ENCODE results near the gene PTPN2.

Gene PTPN2

GRCh38 chr18:12769136-12769535, 114.9 kb downstream of the PTPN2 start:
- TF ChIP-seq ZFP3 (CRISPR knock-in tag; IDR thresholded peaks at IDR 0.05) (no peak), PPARA (CRISPR knock-in tag; IDR thresholded peaks at IDR 0.05; ENCODE audit: borderline replicate concordance) (no peak), RARB (CRISPR knock-in tag; IDR thresholded peaks at IDR 0.05) (no peak), ESRRG (CRISPR knock-in tag; IDR thresholded peaks at IDR 0.05) (no peak), ARNTL (CRISPR knock-in tag; IDR thresholded peaks at IDR 0.05; ENCODE audit: borderline replicate concordance, low read depth) (no peak), ZNF70 (CRISPR knock-in tag; IDR thresholded peaks at IDR 0.05) (no peak), TCF4 (CRISPR knock-in tag; IDR thresholded peaks at IDR 0.05; ENCODE audit: borderline replicate concordance) (no peak), TOX (CRISPR knock-in tag; IDR thresholded peaks at IDR 0.05; ENCODE audit: borderline replicate concordance) (no peak)
- ATAC-seq: no peak

- ATAC-seq: peak; percentile 50
- no peak for TF ChIP-seq ZNF565 (CRISPR knock-in tag; conservative IDR thresholded peaks at IDR 0.05; ENCODE audit: low read depth)
- TF ChIP-seq, protein P1, sequence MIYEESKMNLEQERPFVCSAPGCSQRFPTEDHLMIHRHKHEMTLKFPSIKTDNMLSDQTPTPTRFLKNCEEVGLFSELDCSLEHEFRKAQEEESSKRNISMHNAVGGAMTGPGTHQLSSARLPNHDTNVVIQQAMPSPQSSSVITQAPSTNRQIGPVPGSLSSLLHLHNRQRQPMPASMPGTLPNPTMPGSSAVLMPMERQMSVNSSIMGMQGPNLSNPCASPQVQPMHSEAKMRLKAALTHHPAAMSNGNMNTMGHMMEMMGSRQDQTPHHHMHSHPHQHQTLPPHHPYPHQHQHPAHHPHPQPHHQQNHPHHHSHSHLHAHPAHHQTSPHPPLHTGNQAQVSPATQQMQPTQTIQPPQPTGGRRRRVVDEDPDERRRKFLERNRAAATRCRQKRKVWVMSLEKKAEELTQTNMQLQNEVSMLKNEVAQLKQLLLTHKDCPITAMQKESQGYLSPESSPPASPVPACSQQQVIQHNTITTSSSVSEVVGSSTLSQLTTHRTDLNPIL (CRISPR knock-in tag; IDR thresholded peaks at IDR 0.05; ENCODE audit: low read depth): no peak
- TF ChIP-seq TCF4 (CRISPR knock-in tag; IDR thresholded peaks at IDR 0.05; ENCODE audit: borderline replicate concordance): no peak
- no peak for TF ChIP-seq ARNTL (CRISPR knock-in tag; IDR thresholded peaks at IDR 0.05; ENCODE audit: borderline replicate concordance, low read depth)
- TF ChIP-seq, protein P2, sequence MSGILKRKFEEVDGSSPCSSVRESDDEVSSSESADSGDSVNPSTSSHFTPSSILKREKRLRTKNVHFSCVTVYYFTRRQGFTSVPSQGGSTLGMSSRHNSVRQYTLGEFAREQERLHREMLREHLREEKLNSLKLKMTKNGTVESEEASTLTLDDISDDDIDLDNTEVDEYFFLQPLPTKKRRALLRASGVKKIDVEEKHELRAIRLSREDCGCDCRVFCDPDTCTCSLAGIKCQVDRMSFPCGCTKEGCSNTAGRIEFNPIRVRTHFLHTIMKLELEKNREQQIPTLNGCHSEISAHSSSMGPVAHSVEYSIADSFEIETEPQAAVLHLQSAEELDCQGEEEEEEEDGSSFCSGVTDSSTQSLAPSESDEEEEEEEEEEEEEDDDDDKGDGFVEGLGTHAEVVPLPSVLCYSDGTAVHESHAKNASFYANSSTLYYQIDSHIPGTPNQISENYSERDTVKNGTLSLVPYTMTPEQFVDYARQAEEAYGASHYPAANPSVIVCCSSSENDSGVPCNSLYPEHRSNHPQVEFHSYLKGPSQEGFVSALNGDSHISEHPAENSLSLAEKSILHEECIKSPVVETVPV (CRISPR knock-in tag; IDR thresholded peaks at IDR 0.05): no peak
- TF ChIP-seq TSHZ2 (CRISPR knock-in tag; IDR thresholded peaks at IDR 0.05): no peak
- no peak for TF ChIP-seq CSDC2 (CRISPR knock-in tag; IDR thresholded peaks at IDR 0.05)
- TF ChIP-seq OSR1 (CRISPR knock-in tag; IDR thresholded peaks at IDR 0.05): no peak
- no peak for TF ChIP-seq GLIS3 (CRISPR knock-in tag; IDR thresholded peaks at IDR 0.05)
- TF ChIP-seq ISL1 (CRISPR knock-in tag; IDR thresholded peaks at IDR 0.05): no peak
- no peak for TF ChIP-seq PPARA (CRISPR knock-in tag; IDR thresholded peaks at IDR 0.05; ENCODE audit: borderline replicate concordance)
- no peak for TF ChIP-seq ESRRG (CRISPR knock-in tag; IDR thresholded peaks at IDR 0.05)
- TF ChIP-seq ZC3H10 (CRISPR knock-in tag; IDR thresholded peaks at IDR 0.05): no peak
- no peak for TF ChIP-seq ZNF8 (CRISPR knock-in tag; IDR thresholded peaks at IDR 0.05)
- no peak for TF ChIP-seq PATZ1 (CRISPR knock-in tag; IDR thresholded peaks at IDR 0.05; ENCODE audit: borderline replicate concordance)
- no peak for TF ChIP-seq ZFP3 (CRISPR knock-in tag; IDR thresholded peaks at IDR 0.05)
Observed at GRCh38 chr18:12768625-12769024, 115.4 kb downstream of the PTPN2 start.

DNA sequence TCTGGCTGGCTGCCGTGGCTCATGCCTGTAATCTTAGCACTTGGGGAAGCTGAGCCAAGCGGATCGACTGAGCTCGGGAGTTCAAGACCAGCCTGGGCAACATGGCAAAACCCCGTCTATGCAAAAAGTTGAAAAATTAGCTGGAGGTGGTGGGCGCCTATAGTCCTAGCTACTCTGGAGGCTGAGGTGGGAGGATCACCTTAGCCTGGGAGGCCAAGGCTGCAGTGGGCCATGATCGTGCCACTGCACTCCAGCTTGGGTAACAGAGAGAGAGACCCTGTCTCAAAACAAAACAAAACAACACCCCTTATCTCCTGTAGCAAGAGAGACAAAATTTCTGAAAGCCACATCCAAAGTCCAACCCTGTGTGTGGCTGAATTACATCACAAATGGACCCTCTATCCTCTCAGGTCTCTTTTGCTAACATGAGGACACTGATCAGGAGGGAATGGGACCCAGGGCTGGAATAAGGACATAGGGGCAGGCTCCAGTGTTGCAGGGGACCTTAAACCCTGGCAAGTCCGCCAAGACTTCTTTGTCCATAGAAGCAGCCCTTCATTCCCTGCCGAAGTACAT, 116.4 kb downstream of the PTPN2 start:
- no peak for ATAC-seq
- TF ChIP-seq ZFP3 (CRISPR knock-in tag; IDR thresholded peaks at IDR 0.05) (no peak), BACH2 (CRISPR knock-in tag; IDR thresholded peaks at IDR 0.05; ENCODE audit: borderline replicate concordance) (no peak), ZC3H10 (CRISPR knock-in tag; IDR thresholded peaks at IDR 0.05) (no peak), ZNF565 (CRISPR knock-in tag; conservative IDR thresholded peaks at IDR 0.05; ENCODE audit: low read depth) (no peak), ARNTL (CRISPR knock-in tag; IDR thresholded peaks at IDR 0.05; ENCODE audit: borderline replicate concordance, low read depth) (no peak), TSHZ2 (CRISPR knock-in tag; IDR thresholded peaks at IDR 0.05) (no peak), CSDC2 (CRISPR knock-in tag; IDR thresholded peaks at IDR 0.05) (no peak), OSR1 (CRISPR knock-in tag; IDR thresholded peaks at IDR 0.05) (no peak), GLIS3 (CRISPR knock-in tag; IDR thresholded peaks at IDR 0.05) (no peak)
